ENCODE data around the gene CSK.
A peak's percentile ranks its signal among the peaks of the same experiment; 100 is the strongest.
"Not testable (repeated sequence)": the region's sequence is repeated elsewhere in the genome, so short reads cannot be mapped to it uniquely, and the experiment has no call there.

Gene CSK

GRCh38 chr15:74783808-74784175 is 1.9 kb downstream of the CSK start:
- no peak for DNase-seq
- 0 out of 2 replicates have a peak, but pooled peaks cover 2% of the 10 kb centered on the region for H3K36me3 ChIP-seq

GRCh38 chr15:74784426-74785193 is 2.7 kb downstream of the CSK start:
- no peaks in the 10 kb centered on the region for H3K27me3 ChIP-seq
- H3K4me1 ChIP-seq: peaks cover 5% of the 10 kb centered on the region
- no peak overlapping the region; the same call in 1 of the 2 replicates for H3K4me3 ChIP-seq (ENCODE audit: low read depth, low read length)
- no peak for DNase-seq
- no peak for TF ChIP-seq CTCF (IDR thresholded peaks at IDR 0.05; ENCODE audit: low read depth, low read length)
- H3K36me3 ChIP-seq: 0 out of 2 replicates have a peak, but pooled peaks cover 2% of the 10 kb centered on the region
- H3K9me3 ChIP-seq: no peaks in the 10 kb centered on the region

More at GRCh38 chr15:74783808-74784175, 1.9 kb downstream of the CSK start:
- Histone ChIP-seq H3K4me1 (peaks cover 4% of the 10 kb centered on the region; the same call in 1 of the 2 replicates), H3K4me3 (ENCODE audit: low read depth, low read length) (peak overlapping the region; percentile 92), H3K27me3 (no peaks in the 10 kb centered on the region), H3K9me3 (no peaks in the 10 kb centered on the region)
- TF ChIP-seq CTCF (IDR thresholded peaks at IDR 0.05; ENCODE audit: low read depth, low read length): no peak

- TF ChIP-seq CTCF (IDR thresholded peaks at IDR 0.05; ENCODE audit: low read depth, low read length): no peak
- no peak for DNase-seq
- H3K36me3 ChIP-seq: peaks cover 5% of the 10 kb centered on the region; the same call in 1 of the 2 replicates
- H3K4me1 ChIP-seq: peaks cover 13% of the 10 kb centered on the region
- H3K27me3 ChIP-seq: no peaks in the 10 kb centered on the region
- H3K9me3 ChIP-seq: no peaks in the 10 kb centered on the region
- H3K4me3 ChIP-seq (ENCODE audit: low read depth, low read length): no peak overlapping the region
Observed at GRCh38 chr15:74785194-74786032, 3.5 kb downstream of the CSK start.

DNA sequence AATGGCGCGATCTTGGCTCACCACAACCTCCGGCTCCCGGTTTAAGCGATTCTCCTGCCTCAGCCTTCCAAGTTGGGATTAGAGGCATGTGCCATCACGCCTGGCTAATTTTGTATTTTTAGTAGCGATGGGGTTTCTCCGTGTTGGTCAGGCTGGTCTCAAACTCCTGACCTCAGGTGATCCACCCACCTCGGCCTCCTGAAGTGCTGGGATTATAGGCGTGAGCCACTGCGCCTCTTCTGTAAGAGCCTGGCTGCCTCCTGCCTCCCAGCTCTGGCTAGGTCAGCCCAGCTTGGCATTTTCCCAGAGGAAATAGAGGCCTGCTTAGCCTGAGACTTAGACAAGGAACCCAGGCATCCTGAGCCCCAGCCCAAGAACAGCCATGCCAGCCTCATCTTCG is 4.2 kb downstream of the CSK start:
- H3K9me3 ChIP-seq; H3K4me3 ChIP-seq (ENCODE audit: low read depth, low read length); DNase-seq; H3K36me3 ChIP-seq; H3K27me3 ChIP-seq: not testable (repeated sequence)
- H3K4me1 ChIP-seq: peaks cover 17% of the 10 kb centered on the region

- Histone ChIP-seq H3K27me3 (no peaks in the 10 kb centered on the region), H3K36me3 (peaks cover 7% of the 10 kb centered on the region; the same call in 1 of the 2 replicates), H3K9me3 (no peaks in the 10 kb centered on the region), H3K4me3 (ENCODE audit: low read depth, low read length) (no peak overlapping the region), H3K4me1 (peaks cover 13% of the 10 kb centered on the region)
- TF ChIP-seq CTCF (IDR thresholded peaks at IDR 0.05; ENCODE audit: low read depth, low read length): no peak
- DNase-seq: no peak
Observed at GRCh38 chr15:74786551-74787165, 4.8 kb downstream of the CSK start.

GRCh38 chr15:74787251-74788041 is 5.6 kb downstream of the CSK start:
- peak; percentile 80 for TF ChIP-seq CTCF (IDR thresholded peaks at IDR 0.05; ENCODE audit: low read depth, low read length)
- Histone ChIP-seq H3K36me3 (peaks cover 7% of the 10 kb centered on the region; the same call in 1 of the 2 replicates), H3K4me3 (ENCODE audit: low read depth, low read length) (no peak overlapping the region), H3K9me3 (no peaks in the 10 kb centered on the region), H3K27me3 (no peaks in the 10 kb centered on the region), H3K4me1 (peaks cover 13% of the 10 kb centered on the region)
- DNase-seq: peak; percentile 80

Data from BE2C (cell line).